Measurements from ENCODE around the gene LILRB5. TPM values are rescaled to one million over a fixed set of nuclear protein-coding genes. Genes with fewer than 3 reads are reported as not detected.

LILRB5 gene
- total and polyA plus RNA-seq, 2 of the 4 experiments (the other 2 are of a cell fraction), result not detected

GRCh38 chr19:54204767-54205468 lies 52.2 kb downstream of the LILRB5 start:
- ChIA-PET CTCF (no interaction called here), POLR2A (ENCODE audit: unreplicated experiment) (interaction anchor here (1.0 kb wide), 1 partner anchor 24 kb away, joined by 4 read pairs; no protein-coding TSS in a partner anchor)
- Histone ChIP-seq H2AK5ac (ENCODE audit: low read depth, low read length) (no peak overlapping the region), H4K20me1 (ENCODE audit: insufficient read depth, low read length) (peaks cover 91% of the 10 kb centered on the region), H2BK20ac (ENCODE audit: low read depth, low read length) (no peak overlapping the region), H3K4me2 (ENCODE audit: low read depth, low read length) (no peak overlapping the region), H2BK15ac (ENCODE audit: low read depth, low read length) (no peak overlapping the region), H3K36me3 (ENCODE audit: control insufficient read depth, insufficient read depth, low read length) (peaks cover 61% of the 10 kb centered on the region), H3K9ac (ENCODE audit: low read depth, low read length) (no peak overlapping the region), H3K27me3 (ENCODE audit: control insufficient read depth, insufficient read depth, low read length) (no peaks in the 10 kb centered on the region), H3K4me1 (ENCODE audit: control insufficient read depth, insufficient read depth, low read length) (peaks cover 28% of the 10 kb centered on the region), H4K8ac (ENCODE audit: low read depth in 2 of 2, low read length in 2 of 2) (no peak overlapping the region), H4K91ac (ENCODE audit: insufficient read depth, low read depth, low read length) (no peak overlapping the region), H3K9me3 (ENCODE audit: control insufficient read depth, insufficient read depth, low read length) (no peaks in the 10 kb centered on the region), H3K9me1 (ENCODE audit: insufficient read depth, low read length) (peaks cover 26% of the 10 kb centered on the region), H3K4me3 (ENCODE audit: insufficient read depth, low read depth, low read length) (no peak overlapping the region), H2BK120ac (ENCODE audit: low read depth, low read length) (no peak overlapping the region), H2AFZ (replicated peaks; ENCODE audit: low read length, poor library complexity) (no peak overlapping the region), H3K79me1 (ENCODE audit: low read depth in 1 of 2, low read length in 2 of 2) (peaks cover 11 to 80% of the 10 kb centered on the region in 2 experiments), H3K4ac (ENCODE audit: low read depth, low read length) (no peak overlapping the region), H3K23ac (ENCODE audit: low read depth, low read length) (no peak overlapping the region), H3K18ac (ENCODE audit: low read depth, low read length) (no peak overlapping the region), H2AK9ac (replicated peaks; ENCODE audit: low read depth, low read length, poor library complexity) (no peak overlapping the region), H3K14ac (replicated peaks; ENCODE audit: low read depth, low read length) (no peak overlapping the region), H3K56ac (ENCODE audit: extremely low read depth, insufficient read depth, low read length) (no peak overlapping the region), H2BK5ac (ENCODE audit: low read depth, low read length, poor library complexity, severe bottlenecking) (no peak overlapping the region), H4K5ac (ENCODE audit: low read depth, low read length) (no peak overlapping the region), H3K27ac (ENCODE audit: insufficient read depth, low read length) (no peak overlapping the region)
- dilution Hi-C loops (cut with HindIII; ENCODE audit: low sequenced_read_pairs, unreplicated experiment) (no loop called here), intact Hi-C loops (cut with micrococcal nuclease) (no loop called here), in situ Hi-C loops (cut with MboI; ENCODE audit: low sequenced_read_pairs) (loop anchor here (10.0 kb wide), 1 partner anchor 250 kb away; no protein-coding TSS in a partner anchor)
- ATAC-seq (ENCODE audit: low read depth) (no peak), DNase-seq (no peak)
- no TSS peak for BruUV-seq (replicated peaks)
- 93% methylated on average over 4 of the region's 4 CpGs; no CpG with 5 or more reads in 1 of the 2 experiments for WGBS, 2 experiments (ENCODE audit: extremely low coverage in 2 of 2, insufficient read length in 1 of 2)
- TF ChIP-seq FOS (IDR thresholded peaks at IDR 0.05; ENCODE audit: low read depth, low read length) (no peak), RAD21 (IDR thresholded peaks at IDR 0.05; ENCODE audit: low read length) (no peak), MAFK (IDR thresholded peaks at IDR 0.05; ENCODE audit: low read depth, low read length) (no peak), CHD1 (IDR thresholded peaks at IDR 0.05; ENCODE audit: low read depth, low read length) (no peak), SMC3 (IDR thresholded peaks at IDR 0.05; ENCODE audit: low read depth, low read length) (no peak), RFX5 (IDR thresholded peaks at IDR 0.05; ENCODE audit: low read depth, low read length) (no peak), CEBPB (IDR thresholded peaks at IDR 0.05; ENCODE audit: low read depth, low read length) (no peak)
